Neural crest cell (in vitro differentiated cells): ENCODE data around the gene CENPP. TPM values are rescaled to one million over a fixed set of nuclear protein-coding genes. Genes with fewer than 3 reads are reported as not detected.

Experiments used
- DNase-seq: peaks from one replicate; pipeline ENCODE4 v3.0.0; 2021; ENCODE audit warnings: low read depth, mixed read lengths, low spot score
- H3K27ac Mint-ChIP-seq: one replicate; pipeline ENCODE4 v1.8.0; 2021; ENCODE audit warnings: mild to moderate bottlenecking, mixed read lengths; ENCODE audit not compliant: unreplicated experiment
- H3K27me3 Mint-ChIP-seq: 2 replicates; pipeline ENCODE4 v1.8.0; 2021; ENCODE audit warnings: low read depth, mild to moderate bottlenecking, mixed read lengths
- H3K36me3 Mint-ChIP-seq: 2 replicates; pipeline ENCODE4 v1.8.0; 2021; ENCODE audit warnings: low read depth, mild to moderate bottlenecking, mixed read lengths
- H3K4me1 Mint-ChIP-seq: 2 replicates; pipeline ENCODE4 v1.8.0; 2021; ENCODE audit warnings: mixed read lengths
- H3K4me3 Mint-ChIP-seq: one replicate; pipeline ENCODE4 v1.8.0; 2021; ENCODE audit warnings: mild to moderate bottlenecking, mixed read lengths
- H3K9me3 Mint-ChIP-seq: 2 replicates; pipeline ENCODE4 v1.8.0; 2021; ENCODE audit warnings: mixed read lengths
- CTCF ChIP-seq: fragments of 200-600 bp; sonication (generic); conservative IDR thresholded peaks from 2 replicates; pipeline ENCODE4 v1.5.0; 2021; ENCODE audit warnings: antibody characterized with exemption, mild to moderate bottlenecking
- total RNA-seq: library from RNA; stranded (reverse); gene quantifications from 2 replicates; pipeline ENCODE4 v1.2.1, GENCODE V29; 2021

The CENPP gene
- total RNA-seq, 1 donor from 2014 or later, result 15.7 TPM

GRCh38 chr9:92508018-92508820 lies 182.5 kb downstream of the CENPP start:
- Mint-ChIP-seq H3K4me3 (no peak overlapping the region), H3K4me1 (no peaks in the 10 kb centered on the region), H3K27ac (no peak overlapping the region), H3K9me3 (no peaks in the 10 kb centered on the region), H3K27me3 (no peaks in the 10 kb centered on the region), H3K36me3 (no peaks in the 10 kb centered on the region)
- no peak for DNase-seq
- TF ChIP-seq CTCF, result no peak

- H3K4me1 Mint-ChIP-seq, result no peaks in the 10 kb centered on the region
- no peak overlapping the region for H3K27ac Mint-ChIP-seq
These were observed 183.3 kb downstream of the CENPP start for GRCh38 chr9:92509050-92509449.

DNA sequence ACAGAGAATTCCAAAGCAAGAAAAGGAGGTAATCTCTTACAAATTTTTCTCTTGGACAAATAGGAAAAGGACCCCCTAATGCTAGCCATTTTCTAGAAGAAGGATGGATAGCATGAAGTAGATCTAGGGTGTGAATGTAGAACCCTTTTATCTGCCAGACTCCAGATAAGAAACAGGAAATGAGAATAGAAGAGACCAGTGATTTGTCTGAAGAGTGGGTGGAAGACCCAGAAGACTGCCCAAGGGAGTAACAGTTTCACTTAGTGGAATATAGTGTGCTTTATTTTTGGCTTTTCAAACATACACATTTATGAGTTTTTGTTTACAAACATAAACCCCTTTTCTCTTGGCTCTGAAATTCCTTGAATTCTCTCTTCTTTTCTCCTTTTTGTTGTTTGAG lies 185.0 kb downstream of the CENPP start:
- H3K27ac Mint-ChIP-seq, result no peak overlapping the region
- H3K36me3 Mint-ChIP-seq, result no peaks in the 10 kb centered on the region
- no peaks in the 10 kb centered on the region for H3K4me1 Mint-ChIP-seq
- DNase-seq, result no peak
- no peak for TF ChIP-seq CTCF
- no peak overlapping the region for H3K4me3 Mint-ChIP-seq
- no peaks in the 10 kb centered on the region for H3K27me3 Mint-ChIP-seq
- H3K9me3 Mint-ChIP-seq, result no peaks in the 10 kb centered on the region

More at GRCh38 chr9:92509050-92509449, 183.3 kb downstream of the CENPP start:
- H3K4me3 Mint-ChIP-seq, result no peak overlapping the region
- no peaks in the 10 kb centered on the region for H3K27me3 Mint-ChIP-seq
- TF ChIP-seq CTCF, result no peak
- H3K36me3 Mint-ChIP-seq, result no peaks in the 10 kb centered on the region
- no peak for DNase-seq
- H3K9me3 Mint-ChIP-seq, result no peaks in the 10 kb centered on the region

- no peak overlapping the region for H3K4me3 Mint-ChIP-seq
These were observed 186.9 kb downstream of the CENPP start for GRCh38 chr9:92512622-92513021.

GRCh38 chr9:92513349-92513748 lies 187.6 kb downstream of the CENPP start:
- H3K27ac Mint-ChIP-seq, result no peak overlapping the region
- H3K9me3 Mint-ChIP-seq, result no peaks in the 10 kb centered on the region
- H3K36me3 Mint-ChIP-seq, result no peaks in the 10 kb centered on the region
- no peak for DNase-seq
- no peak for TF ChIP-seq CTCF
- H3K4me3 Mint-ChIP-seq, result no peak overlapping the region
- no peaks in the 10 kb centered on the region for H3K27me3 Mint-ChIP-seq
- peaks cover 10% of the 10 kb centered on the region for H3K4me1 Mint-ChIP-seq

More at GRCh38 chr9:92512622-92513021, 186.9 kb downstream of the CENPP start:
- peaks cover 8% of the 10 kb centered on the region for H3K4me1 Mint-ChIP-seq
- no peaks in the 10 kb centered on the region for H3K9me3 Mint-ChIP-seq
- H3K36me3 Mint-ChIP-seq, result no peaks in the 10 kb centered on the region
- no peak overlapping the region for H3K27ac Mint-ChIP-seq
- H3K27me3 Mint-ChIP-seq, result no peaks in the 10 kb centered on the region
- no peak for DNase-seq
- TF ChIP-seq CTCF, result no peak
